K562 (cell line): ENCODE measurements around the gene ARID3A.

Experiments used
- CBX1 ChIP-seq: sonication (generic); IDR thresholded peaks from 2 replicates; pipeline ENCODE4 v1.6.1; 2016; ENCODE audit warnings: antibody characterized with exemption, low read depth, mild to moderate bottlenecking
- GTF2E2 ChIP-seq: fragments of 200-800 bp; sonication (Bioruptor generic); IDR thresholded peaks from 2 replicates; pipeline ENCODE4 v1.6.1; 2016; ENCODE audit warnings: missing genetic modification characterization, missing compliant biosample characterization
- KLF10 ChIP-seq: fragments of 250-450 bp; sonication (Bioruptor Pico); IDR thresholded peaks from 2 replicates; pipeline ENCODE4 v1.6.1; 2021; ENCODE audit warnings: matching md5 sums
- POLR2AphosphoS5 ChIP-seq: IDR thresholded peaks from 2 replicates; pipeline ENCODE4 v1.6.1; 2011; ENCODE audit warnings: mild to moderate bottlenecking, low read depth, low read length, moderate library complexity; ENCODE audit not compliant: control insufficient read depth, insufficient read depth
- SMAD3 ChIP-seq: fragments of 450-650 bp; formaldehyde crosslinking; conservative IDR thresholded peaks from 2 replicates; pipeline ENCODE4 v1.4.0; 2020; ENCODE audit warnings: mild to moderate bottlenecking
- TF ChIP-seq, protein P1 (sequence below): fragments of 450-650 bp; IDR thresholded peaks from 2 replicates; pipeline ENCODE4 v1.6.1; 2016; ENCODE audit warnings: low read depth, mild to moderate bottlenecking, moderate library complexity
- TF ChIP-seq, protein P2 (sequence below), 2 experiments: fragments of 150-350 bp in 1 of 2; IDR thresholded peaks; 2 replicates each; pipeline ENCODE4 v1.6.1; 2012 to 2016; ENCODE audit warnings: low read depth in 2 of 2, low read length in 2 of 2, mild to moderate bottlenecking in 1 of 2, moderate library complexity in 1 of 2
- TF ChIP-seq, protein P3 (sequence below), 3 experiments: IDR thresholded peaks in 2 of 3; conservative IDR thresholded peaks in 1 of 3; 2 replicates each; pipeline ENCODE4 v1.5.1; 2011 to 2012; ENCODE audit warnings: low read length in 3 of 3, mild to moderate bottlenecking in 3 of 3, control low read depth in 2 of 3, improper control_type of control experiment in 1 of 3, inconsistent platforms in 1 of 3, low read depth in 1 of 3, mixed read lengths in 1 of 3, moderate library complexity in 1 of 3; ENCODE audit not compliant: insufficient read depth in 2 of 3

DNA sequence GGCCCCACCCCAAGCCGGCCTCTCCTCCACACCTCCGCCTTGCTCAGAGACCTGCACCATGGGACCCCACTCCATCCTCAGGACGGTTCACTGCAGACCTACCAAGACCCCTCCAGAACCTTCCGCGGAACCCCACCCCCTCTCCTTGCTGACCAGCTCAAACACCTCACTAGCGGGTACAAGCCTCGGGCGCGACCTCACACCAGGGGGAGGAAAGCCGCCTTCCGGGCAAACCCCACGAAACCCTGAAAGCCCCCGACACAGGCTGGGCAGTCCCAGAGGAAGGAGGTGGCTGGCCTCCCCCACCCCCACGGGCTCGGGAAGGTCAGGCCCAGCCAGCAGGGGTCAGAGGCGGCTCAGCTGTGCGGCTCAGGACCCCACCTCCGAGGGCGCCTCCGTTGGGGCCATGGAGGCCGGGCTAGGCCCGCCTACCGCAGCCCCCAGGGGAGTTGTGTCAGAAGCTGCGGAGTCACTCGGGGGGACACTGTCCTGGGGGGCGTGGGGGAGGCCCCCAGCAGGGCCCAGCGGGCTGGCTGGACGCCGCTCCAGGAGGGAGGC is 84.2 kb downstream of the ARID3A start:
- TF ChIP-seq, protein P1, sequence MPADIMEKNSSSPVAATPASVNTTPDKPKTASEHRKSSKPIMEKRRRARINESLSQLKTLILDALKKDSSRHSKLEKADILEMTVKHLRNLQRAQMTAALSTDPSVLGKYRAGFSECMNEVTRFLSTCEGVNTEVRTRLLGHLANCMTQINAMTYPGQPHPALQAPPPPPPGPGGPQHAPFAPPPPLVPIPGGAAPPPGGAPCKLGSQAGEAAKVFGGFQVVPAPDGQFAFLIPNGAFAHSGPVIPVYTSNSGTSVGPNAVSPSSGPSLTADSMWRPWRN, result no peak
- TF ChIP-seq, protein P2, sequence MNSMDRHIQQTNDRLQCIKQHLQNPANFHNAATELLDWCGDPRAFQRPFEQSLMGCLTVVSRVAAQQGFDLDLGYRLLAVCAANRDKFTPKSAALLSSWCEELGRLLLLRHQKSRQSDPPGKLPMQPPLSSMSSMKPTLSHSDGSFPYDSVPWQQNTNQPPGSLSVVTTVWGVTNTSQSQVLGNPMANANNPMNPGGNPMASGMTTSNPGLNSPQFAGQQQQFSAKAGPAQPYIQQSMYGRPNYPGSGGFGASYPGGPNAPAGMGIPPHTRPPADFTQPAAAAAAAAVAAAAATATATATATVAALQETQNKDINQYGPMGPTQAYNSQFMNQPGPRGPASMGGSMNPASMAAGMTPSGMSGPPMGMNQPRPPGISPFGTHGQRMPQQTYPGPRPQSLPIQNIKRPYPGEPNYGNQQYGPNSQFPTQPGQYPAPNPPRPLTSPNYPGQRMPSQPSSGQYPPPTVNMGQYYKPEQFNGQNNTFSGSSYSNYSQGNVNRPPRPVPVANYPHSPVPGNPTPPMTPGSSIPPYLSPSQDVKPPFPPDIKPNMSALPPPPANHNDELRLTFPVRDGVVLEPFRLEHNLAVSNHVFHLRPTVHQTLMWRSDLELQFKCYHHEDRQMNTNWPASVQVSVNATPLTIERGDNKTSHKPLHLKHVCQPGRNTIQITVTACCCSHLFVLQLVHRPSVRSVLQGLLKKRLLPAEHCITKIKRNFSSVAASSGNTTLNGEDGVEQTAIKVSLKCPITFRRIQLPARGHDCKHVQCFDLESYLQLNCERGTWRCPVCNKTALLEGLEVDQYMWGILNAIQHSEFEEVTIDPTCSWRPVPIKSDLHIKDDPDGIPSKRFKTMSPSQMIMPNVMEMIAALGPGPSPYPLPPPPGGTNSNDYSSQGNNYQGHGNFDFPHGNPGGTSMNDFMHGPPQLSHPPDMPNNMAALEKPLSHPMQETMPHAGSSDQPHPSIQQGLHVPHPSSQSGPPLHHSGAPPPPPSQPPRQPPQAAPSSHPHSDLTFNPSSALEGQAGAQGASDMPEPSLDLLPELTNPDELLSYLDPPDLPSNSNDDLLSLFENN (IDR thresholded peaks at IDR 0.05; ENCODE audit: low read depth in 2 of 2, low read length in 2 of 2), result no peak
- TF ChIP-seq GTF2E2 (tag) (no peak), CBX1 (no peak), SMAD3 (CRISPR knock-in tag) (no peak), POLR2AphosphoS5 (no peak), KLF10 (CRISPR knock-in tag) (no peak)
- TF ChIP-seq, protein P3, sequence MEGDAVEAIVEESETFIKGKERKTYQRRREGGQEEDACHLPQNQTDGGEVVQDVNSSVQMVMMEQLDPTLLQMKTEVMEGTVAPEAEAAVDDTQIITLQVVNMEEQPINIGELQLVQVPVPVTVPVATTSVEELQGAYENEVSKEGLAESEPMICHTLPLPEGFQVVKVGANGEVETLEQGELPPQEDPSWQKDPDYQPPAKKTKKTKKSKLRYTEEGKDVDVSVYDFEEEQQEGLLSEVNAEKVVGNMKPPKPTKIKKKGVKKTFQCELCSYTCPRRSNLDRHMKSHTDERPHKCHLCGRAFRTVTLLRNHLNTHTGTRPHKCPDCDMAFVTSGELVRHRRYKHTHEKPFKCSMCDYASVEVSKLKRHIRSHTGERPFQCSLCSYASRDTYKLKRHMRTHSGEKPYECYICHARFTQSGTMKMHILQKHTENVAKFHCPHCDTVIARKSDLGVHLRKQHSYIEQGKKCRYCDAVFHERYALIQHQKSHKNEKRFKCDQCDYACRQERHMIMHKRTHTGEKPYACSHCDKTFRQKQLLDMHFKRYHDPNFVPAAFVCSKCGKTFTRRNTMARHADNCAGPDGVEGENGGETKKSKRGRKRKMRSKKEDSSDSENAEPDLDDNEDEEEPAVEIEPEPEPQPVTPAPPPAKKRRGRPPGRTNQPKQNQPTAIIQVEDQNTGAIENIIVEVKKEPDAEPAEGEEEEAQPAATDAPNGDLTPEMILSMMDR (IDR thresholded peaks at IDR 0.05 in 2 of 3, conservative IDR thresholded peaks at IDR 0.05 in 1 of 3; ENCODE audit: insufficient read depth in 2 of 3, low read depth in 1 of 3, low read length in 3 of 3), result no peak
